H1 (cell line): ENCODE data around the gene COL11A1. TPM values are rescaled to one million over a fixed set of nuclear protein-coding genes. Genes with fewer than 3 reads are reported as not detected.

Source experiments
- CEBPB ChIP-seq: IDR thresholded peaks from 2 replicates; pipeline ENCODE4 v1.6.1; 2012; ENCODE audit warnings: low read depth, low read length
- MAFK ChIP-seq: IDR thresholded peaks from 2 replicates; pipeline ENCODE4 v1.6.1; 2012; ENCODE audit warnings: low read depth, mild to moderate bottlenecking, improper control_type of control experiment, low read length
- polyA plus RNA-seq, 7 experiments: library from polyadenylated mRNA; depleted of rRNA in 3 of 7; stranded (reverse) in 5 of 7; unstranded in 2 of 7; fragments of >200 nt in 5 of 7; fragments of 200-250 nt in 2 of 7; gene quantifications; 1 replicate in 5 of 7; 2 replicates in 1 of 7; 4 replicates in 1 of 7; pipeline versions ENCODE4 v1.2.1 to v1.2.3, GENCODE V29; 2011 to 2013; ENCODE audit warnings: missing spikeins in 2 of 7, mixed read lengths in 2 of 7
- total RNA-seq: library from RNA; stranded (reverse); fragmentation: NEBNext Ultra II Directional; extraction: Animal tissue kit (Norgen Biotek cat#: 25700); gene quantifications from 2 replicates; pipeline ENCODE4 v1.2.1, GENCODE V29; 2021

The COL11A1 gene
- total and polyA plus RNA-seq, 2 of the 8 experiments (the other 6 are each of a cell fraction or from before 2014, with no cell fraction given): 4.0 to 27.9 TPM

GRCh38 chr1:102937401-102937800, 170.9 kb downstream of the COL11A1 start (continued):
- TF ChIP-seq MAFK (no peak), CEBPB (no peak)
